Stomach smooth muscle (tissue), 2 donors: ENCODE measurements around the gene MAPT.
"Not testable (repeated sequence)": the region's sequence is repeated elsewhere in the genome, so short reads cannot be mapped to it uniquely, and the experiment has no call there.

Source experiments
- H3K27ac ChIP-seq: one replicate; pipeline ENCODE4 v1.7.0; 2013; ENCODE audit warnings: mild to moderate bottlenecking, low read length, inconsistent platforms
- H3K27me3 ChIP-seq, 2 donors: one replicate each; pipeline ENCODE4 v1.7.0; 2013; ENCODE audit warnings: low read length in 2 of 2; ENCODE audit not compliant: insufficient read depth in 2 of 2, control insufficient read depth in 1 of 2
- H3K36me3 ChIP-seq, 2 donors: one replicate each; pipeline ENCODE4 v1.7.0; 2013; ENCODE audit warnings: low read length in 2 of 2; ENCODE audit not compliant: control insufficient read depth in 2 of 2, insufficient read depth in 2 of 2
- H3K4me1 ChIP-seq: one replicate; pipeline ENCODE4 v1.7.0; 2013; ENCODE audit warnings: low read length; ENCODE audit not compliant: control insufficient read depth, insufficient read depth
- H3K4me3 ChIP-seq, 2 donors: one replicate each; pipeline ENCODE4 v1.7.0; 2013; ENCODE audit warnings: low read length in 2 of 2
- H3K9ac ChIP-seq, 2 donors: one replicate each; pipeline ENCODE4 v1.7.0; 2013; ENCODE audit warnings: low read length in 2 of 2, mild to moderate bottlenecking in 1 of 2
- H3K9me3 ChIP-seq, 2 donors: one replicate each; pipeline ENCODE4 v1.7.0; 2013; ENCODE audit warnings: low read length in 2 of 2; ENCODE audit not compliant: control insufficient read depth in 2 of 2
- donor health status: healthy.
- donor health status: Pancreatic carcinoma.

MAPT gene

GRCh38 chr17:46009681-46010596 is 115.6 kb downstream of the MAPT start:
- H3K9ac ChIP-seq, result no peak overlapping the region
- H3K36me3 ChIP-seq, result no peaks in the 10 kb centered on the region
- H3K9me3 ChIP-seq, result no peaks in the 10 kb centered on the region
- H3K27ac ChIP-seq, result no peak overlapping the region
- H3K4me1 ChIP-seq, result peaks cover 2% of the 10 kb centered on the region
- no peaks in the 10 kb centered on the region for H3K27me3 ChIP-seq
- H3K4me3 ChIP-seq, result no peak overlapping the region

- Histone ChIP-seq H3K4me3 (no peak overlapping the region), H3K27ac (no peak overlapping the region), H3K4me1 (peaks cover 2% of the 10 kb centered on the region), H3K36me3 (no peaks in the 10 kb centered on the region), H3K27me3 (no peaks in the 10 kb centered on the region), H3K9ac (no peak overlapping the region), H3K9me3 (no peaks in the 10 kb centered on the region)
These were observed 116.3 kb downstream of the MAPT start for GRCh38 chr17:46010597-46011186.

GRCh38 chr17:46011711-46012505 is 117.6 kb downstream of the MAPT start:
- H3K27ac ChIP-seq, result no peak overlapping the region
- H3K9me3 ChIP-seq, result no peaks in the 10 kb centered on the region
- no peaks in the 10 kb centered on the region for H3K27me3 ChIP-seq
- no peaks in the 10 kb centered on the region for H3K36me3 ChIP-seq
- peaks cover 2% of the 10 kb centered on the region for H3K4me1 ChIP-seq
- no peak overlapping the region for H3K9ac ChIP-seq
- no peak overlapping the region for H3K4me3 ChIP-seq

- H3K4me3 ChIP-seq, result no peak overlapping the region
- H3K36me3 ChIP-seq, result no peaks in the 10 kb centered on the region
- no peaks in the 10 kb centered on the region for H3K27me3 ChIP-seq
- H3K27ac ChIP-seq, result no peak overlapping the region
- no peaks in the 10 kb centered on the region for H3K9me3 ChIP-seq
- peaks cover 2% of the 10 kb centered on the region for H3K4me1 ChIP-seq
- no peak overlapping the region for H3K9ac ChIP-seq
These were observed 118.2 kb downstream of the MAPT start for GRCh38 chr17:46012506-46013079.

- Histone ChIP-seq H3K4me1 (peaks cover 2% of the 10 kb centered on the region), H3K36me3 (no peaks in the 10 kb centered on the region), H3K27ac (no peak overlapping the region), H3K9me3 (no peaks in the 10 kb centered on the region), H3K4me3 (no peak overlapping the region), H3K9ac (no peak overlapping the region), H3K27me3 (no peaks in the 10 kb centered on the region)
These were observed 118.8 kb downstream of the MAPT start for GRCh38 chr17:46013127-46013501.

GRCh38 chr17:46013502-46014165 is 119.3 kb downstream of the MAPT start:
- Histone ChIP-seq H3K9ac (no peak overlapping the region), H3K36me3 (no peaks in the 10 kb centered on the region), H3K4me1 (peaks cover 2% of the 10 kb centered on the region), H3K4me3 (no peak overlapping the region), H3K27me3 (no peaks in the 10 kb centered on the region), H3K27ac (no peak overlapping the region), H3K9me3 (no peaks in the 10 kb centered on the region)

GRCh38 chr17:46019408-46019925 is 125.1 kb downstream of the MAPT start:
- H3K9me3 ChIP-seq, H3K4me3 ChIP-seq, H3K4me1 ChIP-seq, H3K36me3 ChIP-seq, H3K9ac ChIP-seq, H3K27me3 ChIP-seq, H3K27ac ChIP-seq: not testable (repeated sequence)

- Histone ChIP-seq H3K4me3 (no peak overlapping the region), H3K27me3 (no peaks in the 10 kb centered on the region), H3K9ac (no peak overlapping the region), H3K4me1 (no peaks in the 10 kb centered on the region), H3K36me3 (peaks cover 0 to 6% of the 10 kb centered on the region in 2 donors), H3K9me3 (no peaks in the 10 kb centered on the region), H3K27ac (no peak overlapping the region)
These were observed 125.8 kb downstream of the MAPT start for GRCh38 chr17:46020023-46020761.

GRCh38 chr17:46020998-46021397 is 126.6 kb downstream of the MAPT start:
- Histone ChIP-seq H3K27ac (no peak overlapping the region), H3K9ac (no peak overlapping the region), H3K27me3 (no peaks in the 10 kb centered on the region), H3K36me3 (peaks cover 0 to 6% of the 10 kb centered on the region in 2 donors), H3K4me1 (no peaks in the 10 kb centered on the region), H3K9me3 (no peaks in the 10 kb centered on the region), H3K4me3 (no peak overlapping the region)
